ENCODE results near the gene PRKAR2B.

PRKAR2B gene

GRCh38 chr7:107160389-107160788, 115.9 kb downstream of the PRKAR2B start:
- Histone ChIP-seq H3K4me2 (ENCODE audit: low read length) (no peak overlapping the region), H3K27ac (ENCODE audit: low read length) (no peak overlapping the region), H3K79me2 (ENCODE audit: low read length) (no peaks in the 10 kb centered on the region), H3K4me1 (ENCODE audit: low read length) (no peaks in the 10 kb centered on the region), H3K27me3 (ENCODE audit: low read depth, low read length) (no peaks in the 10 kb centered on the region), H3K4me3 (ENCODE audit: low read length) (no peak overlapping the region), H2AFZ (ENCODE audit: low read depth, low read length) (no peak overlapping the region), H3K9me3 (ENCODE audit: insufficient read depth, low read length) (no peaks in the 10 kb centered on the region), H3K36me3 (replicated peaks; ENCODE audit: low read depth, low read length) (peaks cover 5% of the 10 kb centered on the region), H4K20me1 (ENCODE audit: insufficient read depth, low read length) (no peaks in the 10 kb centered on the region), H3K9ac (ENCODE audit: low read length) (no peak overlapping the region)
- TF ChIP-seq CTCF (IDR thresholded peaks at IDR 0.05; ENCODE audit: low read depth, low read length) (no peak), EZH2phosphoT487 (IDR thresholded peaks at IDR 0.05; ENCODE audit: low read depth) (no peak)

- no peak overlapping the region for H3K27ac ChIP-seq (ENCODE audit: low read length)
- H3K79me2 ChIP-seq (ENCODE audit: low read length): no peaks in the 10 kb centered on the region
- no peak for TF ChIP-seq CTCF (IDR thresholded peaks at IDR 0.05; ENCODE audit: low read depth, low read length)
- TF ChIP-seq EZH2phosphoT487 (IDR thresholded peaks at IDR 0.05; ENCODE audit: low read depth): no peak
- no peak overlapping the region for H3K4me3 ChIP-seq (ENCODE audit: low read length)
- no peaks in the 10 kb centered on the region for H3K4me1 ChIP-seq (ENCODE audit: low read length)
- no peak overlapping the region for H3K9ac ChIP-seq (ENCODE audit: low read length)
- no peak overlapping the region for H3K4me2 ChIP-seq (ENCODE audit: low read length)
- H4K20me1 ChIP-seq (ENCODE audit: insufficient read depth, low read length): no peaks in the 10 kb centered on the region
- no peak overlapping the region for H2AFZ ChIP-seq (ENCODE audit: low read depth, low read length)
- H3K36me3 ChIP-seq (replicated peaks; ENCODE audit: low read depth, low read length): peaks cover 5% of the 10 kb centered on the region
- no peaks in the 10 kb centered on the region for H3K27me3 ChIP-seq (ENCODE audit: low read depth, low read length)
- H3K9me3 ChIP-seq (ENCODE audit: insufficient read depth, low read length): no peaks in the 10 kb centered on the region
Measured at GRCh38 chr7:107161415-107161814, 116.9 kb downstream of the PRKAR2B start.

DNA sequence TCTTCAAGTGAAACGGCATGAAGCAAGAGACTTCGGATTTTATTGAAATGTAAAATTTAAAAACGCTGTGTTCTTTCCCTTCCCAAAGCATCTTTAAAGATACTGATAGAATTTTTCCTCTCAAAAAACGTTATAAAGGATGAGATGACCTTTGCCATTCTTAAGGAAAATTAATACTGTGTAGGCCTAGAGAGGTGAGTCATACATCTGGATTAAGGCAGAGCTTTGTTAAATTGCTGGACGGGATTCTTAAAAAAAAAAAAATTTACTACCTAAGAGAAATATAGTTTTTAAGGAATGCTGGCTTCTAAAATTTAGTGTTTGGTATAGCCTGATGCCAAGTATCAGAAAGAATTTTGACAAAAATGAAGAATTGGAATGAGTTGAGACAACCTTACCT, 118.0 kb downstream of the PRKAR2B start:
- no peak overlapping the region for H3K4me2 ChIP-seq (ENCODE audit: low read length)
- no peaks in the 10 kb centered on the region for H3K27me3 ChIP-seq (ENCODE audit: low read depth, low read length)
- no peak overlapping the region for H3K9ac ChIP-seq (ENCODE audit: low read length)
- H3K79me2 ChIP-seq (ENCODE audit: low read length): no peaks in the 10 kb centered on the region
- TF ChIP-seq CTCF (IDR thresholded peaks at IDR 0.05; ENCODE audit: low read depth, low read length) (no peak), EZH2phosphoT487 (IDR thresholded peaks at IDR 0.05; ENCODE audit: low read depth) (no peak)
- H3K27ac ChIP-seq (ENCODE audit: low read length): no peak overlapping the region
- H2AFZ ChIP-seq (ENCODE audit: low read depth, low read length): no peak overlapping the region
- H3K36me3 ChIP-seq (replicated peaks; ENCODE audit: low read depth, low read length): peaks cover 5% of the 10 kb centered on the region
- 0 out of 2 replicates have a peak, but pooled peaks cover 3% of the 10 kb centered on the region for H3K4me1 ChIP-seq (ENCODE audit: low read length)
- no peaks in the 10 kb centered on the region for H4K20me1 ChIP-seq (ENCODE audit: insufficient read depth, low read length)
- H3K9me3 ChIP-seq (ENCODE audit: insufficient read depth, low read length): no peaks in the 10 kb centered on the region
- no peak overlapping the region for H3K4me3 ChIP-seq (ENCODE audit: low read length)

DNA sequence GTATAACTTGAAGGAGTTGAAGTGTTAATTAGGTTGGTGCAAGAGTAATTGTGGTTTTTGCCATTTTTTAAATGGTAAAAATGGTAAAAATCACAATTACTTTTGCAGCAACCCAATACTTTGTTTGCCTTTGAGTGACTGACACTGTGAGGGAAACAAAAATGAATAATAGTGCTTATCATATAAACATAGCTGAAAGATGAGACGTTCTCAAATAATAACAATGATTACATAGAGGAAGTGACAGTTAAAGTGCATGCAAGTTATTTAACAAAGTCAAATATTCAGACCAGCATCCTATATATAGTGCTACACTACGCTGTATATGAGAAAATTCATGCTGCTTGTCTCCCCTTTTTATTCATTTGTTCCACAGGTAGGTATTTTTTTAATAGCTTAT, 119.6 kb downstream of the PRKAR2B start:
- peaks cover 5% of the 10 kb centered on the region for H3K36me3 ChIP-seq (replicated peaks; ENCODE audit: low read depth, low read length)
- TF ChIP-seq EZH2phosphoT487 (IDR thresholded peaks at IDR 0.05; ENCODE audit: low read depth): no peak
- TF ChIP-seq CTCF (IDR thresholded peaks at IDR 0.05; ENCODE audit: low read depth, low read length): no peak
- H3K4me3 ChIP-seq (ENCODE audit: low read length): no peak overlapping the region
- 0 out of 2 replicates have a peak, but pooled peaks cover 3% of the 10 kb centered on the region for H3K4me1 ChIP-seq (ENCODE audit: low read length)
- H4K20me1 ChIP-seq (ENCODE audit: insufficient read depth, low read length): no peaks in the 10 kb centered on the region
- no peaks in the 10 kb centered on the region for H3K79me2 ChIP-seq (ENCODE audit: low read length)
- H3K27me3 ChIP-seq (ENCODE audit: low read depth, low read length): no peaks in the 10 kb centered on the region
- H2AFZ ChIP-seq (ENCODE audit: low read depth, low read length): no peak overlapping the region
- H3K9ac ChIP-seq (ENCODE audit: low read length): no peak overlapping the region
- no peak overlapping the region for H3K4me2 ChIP-seq (ENCODE audit: low read length)
- H3K27ac ChIP-seq (ENCODE audit: low read length): no peak overlapping the region
- H3K9me3 ChIP-seq (ENCODE audit: insufficient read depth, low read length): no peaks in the 10 kb centered on the region

Data from OCI-LY3 (cell line).